NCI-H748 (cell line): Measurements from ENCODE around the gene PLA2G6.
A peak's percentile ranks its signal among the peaks of the same experiment; 100 is the strongest.

Experiments used
- DNase-seq: peaks from one replicate; lab custom pipeline; 2025; ENCODE audit not compliant: unreplicated experiment; lab: John Stamatoyannopoulos, UW

The PLA2G6 gene

GRCh38 chr22:38213990-38214301 is 32.3 kb upstream of the PLA2G6 start:
- DNase-seq: no peak

GRCh38 chr22:38213319-38213989 is 31.8 kb upstream of the PLA2G6 start:
- DNase-seq: no peak

GRCh38 chr22:38212442-38212841 is 30.8 kb upstream of the PLA2G6 start:
- DNase-seq: no peak

GRCh38 chr22:38211556-38211955 is 29.9 kb upstream of the PLA2G6 start:
- DNase-seq: no peak

- no peak for DNase-seq
Measured at GRCh38 chr22:38208551-38208968, 26.9 kb upstream of the PLA2G6 start.

- DNase-seq: no peak
Measured at GRCh38 chr22:38207898-38208432, 26.3 kb upstream of the PLA2G6 start.

- no peak for DNase-seq
Measured at GRCh38 chr22:38205261-38206128, 23.9 kb upstream of the PLA2G6 start.

GRCh38 chr22:38204784-38205183 is 23.2 kb upstream of the PLA2G6 start:
- no peak for DNase-seq

- DNase-seq: no peak
Measured at GRCh38 chr22:38203855-38204514, 22.4 kb upstream of the PLA2G6 start.

- peak; percentile 68 for DNase-seq
Measured at GRCh38 chr22:38203090-38203810, 21.6 kb upstream of the PLA2G6 start.

- peak; percentile 64 for DNase-seq
Measured at GRCh38 chr22:38202437-38203089, 20.9 kb upstream of the PLA2G6 start.

- DNase-seq: peak; percentile 90
Measured at GRCh38 chr22:38201711-38202436, 20.2 kb upstream of the PLA2G6 start, which contains the start of gene MAFF. Gene MAFF (plus strand): TSS chr22:38201994. CDS start chr22:38213854, 11,860 bp downstream.

- DNase-seq: no peak
Measured at GRCh38 chr22:38201371-38201710, 19.7 kb upstream of the PLA2G6 start.

- DNase-seq: no peak
Measured at GRCh38 chr22:38199826-38200559, 18.4 kb upstream of the PLA2G6 start.

- DNase-seq: no peak
Measured at GRCh38 chr22:38196791-38197419, 15.3 kb upstream of the PLA2G6 start.

- no peak for DNase-seq
Measured at GRCh38 chr22:38193580-38193979, 11.9 kb upstream of the PLA2G6 start.

GRCh38 chr22:38192475-38192863 is 10.8 kb upstream of the PLA2G6 start:
- DNase-seq: no peak

GRCh38 chr22:38191731-38192474 is 10.3 kb upstream of the PLA2G6 start:
- DNase-seq: no peak
